Trophoblast cell (in vitro differentiated cells and primary cell): ENCODE data around the gene CLCN4.

Source experiments
- DNase-seq, 2 donors: peaks; one replicate each; pipeline ENCODE4 v3.0.0-alpha.2; 2016
- H2AFZ ChIP-seq: 2 replicates; pipeline ENCODE4 v1.6.1; 2013; ENCODE audit warnings: low read length, moderate library complexity, mild to moderate bottlenecking; ENCODE audit not compliant: insufficient read depth, poor library complexity
- H2AK5ac ChIP-seq: 2 replicates; pipeline ENCODE4 v1.6.1; 2013; ENCODE audit warnings: mild to moderate bottlenecking, low read length
- H2BK120ac ChIP-seq: 2 replicates; pipeline ENCODE4 v1.6.1; 2013; ENCODE audit warnings: low read length, mild to moderate bottlenecking, moderate library complexity; ENCODE audit not compliant: insufficient read depth, poor library complexity
- H2BK12ac ChIP-seq: 2 replicates; pipeline ENCODE4 v1.6.1; 2013; ENCODE audit warnings: mild to moderate bottlenecking, low read length, moderate library complexity
- H2BK5ac ChIP-seq: 2 replicates; pipeline ENCODE4 v1.6.1; 2013; ENCODE audit warnings: low read length, low read depth, moderate library complexity, mild to moderate bottlenecking; ENCODE audit not compliant: poor library complexity
- H3K14ac ChIP-seq: 2 replicates; pipeline ENCODE4 v1.6.1; 2013; ENCODE audit warnings: mild to moderate bottlenecking, low read length
- H3K18ac ChIP-seq: 2 replicates; pipeline ENCODE4 v1.6.1; 2013; ENCODE audit warnings: mild to moderate bottlenecking, low read length
- H3K23ac ChIP-seq: 2 replicates; pipeline ENCODE4 v1.6.1; 2013; ENCODE audit warnings: low read length
- H3K27ac ChIP-seq: 2 replicates; pipeline ENCODE4 v1.5.1; 2013; ENCODE audit warnings: low read depth, mild to moderate bottlenecking, inconsistent platforms, low read length, moderate library complexity
- H3K27me3 ChIP-seq: 2 replicates; pipeline ENCODE4 v1.6.1; 2013; ENCODE audit warnings: inconsistent platforms, mild to moderate bottlenecking, low read length, moderate library complexity; ENCODE audit not compliant: insufficient read depth
- H3K36me3 ChIP-seq, 2 experiments: 1 replicate in 1 of 2; 2 replicates in 1 of 2; pipeline ENCODE4 v1.6.1; 2013; ENCODE audit warnings: low read length in 2 of 2, mild to moderate bottlenecking in 2 of 2, moderate library complexity in 1 of 2; ENCODE audit not compliant: insufficient read depth in 2 of 2, control insufficient read depth in 1 of 2
- H3K4ac ChIP-seq: 2 replicates; pipeline ENCODE4 v1.6.1; 2013; ENCODE audit warnings: low read depth, mild to moderate bottlenecking, low read length, moderate library complexity
- H3K4me1 ChIP-seq, 2 experiments: 1 replicate in 1 of 2; 2 replicates in 1 of 2; pipeline ENCODE4 v1.6.1; 2013; ENCODE audit warnings: low read length in 2 of 2, mild to moderate bottlenecking in 2 of 2, moderate library complexity in 1 of 2; ENCODE audit not compliant: insufficient read depth in 2 of 2, control insufficient read depth in 1 of 2
- H3K4me2 ChIP-seq: 2 replicates; pipeline ENCODE4 v1.6.1; 2013; ENCODE audit warnings: inconsistent platforms, mild to moderate bottlenecking, low read length, moderate library complexity
- H3K4me3 ChIP-seq: 2 replicates; pipeline ENCODE4 v1.5.1; 2013; ENCODE audit warnings: mild to moderate bottlenecking, low read depth, low read length, inconsistent platforms
- H3K79me1 ChIP-seq: one replicate; pipeline ENCODE4 v1.6.1; 2013; ENCODE audit warnings: low read length
- H3K79me2 ChIP-seq: 2 replicates; pipeline ENCODE4 v1.6.1; 2013; ENCODE audit warnings: low read length, mild to moderate bottlenecking; ENCODE audit not compliant: control insufficient read depth, insufficient read depth, poor library complexity
- H3K9ac ChIP-seq: 2 replicates; pipeline ENCODE4 v1.6.1; 2013; ENCODE audit warnings: mild to moderate bottlenecking, low read length
- H3K9me3 ChIP-seq: 2 replicates; pipeline ENCODE4 v1.6.1; 2013; ENCODE audit warnings: low read depth, mild to moderate bottlenecking, control low read depth, inconsistent platforms, low read length; ENCODE audit not compliant: insufficient read depth
- H4K12ac ChIP-seq: 2 replicates; pipeline ENCODE4 v1.6.1; 2013; ENCODE audit warnings: low read depth, mild to moderate bottlenecking, low read length, moderate library complexity
- H4K8ac ChIP-seq: 2 replicates; pipeline ENCODE4 v1.6.1; 2013; ENCODE audit warnings: low read depth, mild to moderate bottlenecking, low read length, moderate library complexity
- H4K91ac ChIP-seq: one replicate; pipeline ENCODE4 v1.6.1; 2013; ENCODE audit warnings: low read depth, mild to moderate bottlenecking, low read length, moderate library complexity
- whole genome bisulfite sequencing: extraction: QIAGEN DNeasy Blood & Tissue Kit; methylation state at CpG from one replicate; pipeline ENCODE4 v1.1.7; 2013; ENCODE audit warnings: missing lambda C conversion rate; ENCODE audit not compliant: insufficient read length, insufficient coverage; ENCODE audit errors: extremely low coverage; 5-methylcytosine and 5-hydroxymethylcytosine counted together

Gene CLCN4

DNA sequence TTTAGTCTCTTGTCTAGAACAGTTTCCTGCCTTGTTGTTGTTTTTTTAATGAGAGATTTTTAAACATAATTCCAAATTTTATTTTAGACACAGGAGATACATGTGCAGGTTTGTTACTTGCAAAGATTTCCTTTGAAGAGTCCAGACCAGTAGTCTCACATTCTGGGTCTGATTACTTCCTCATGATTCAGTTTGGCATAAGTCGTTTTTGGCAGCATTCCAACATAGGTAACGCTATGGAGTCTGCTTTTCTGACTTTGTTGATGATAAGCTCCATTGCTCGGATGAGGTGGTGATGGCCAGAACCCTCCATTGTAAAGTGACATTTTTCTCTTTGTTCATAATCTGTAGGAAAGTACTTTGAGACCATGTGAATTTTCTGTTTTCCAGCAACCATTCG, 74.7 kb downstream of the CLCN4 start:
- Histone ChIP-seq H2BK5ac (no peak overlapping the region), H3K36me3 (no peaks in the 10 kb centered on the region), H2AK5ac (no peak overlapping the region), H3K79me1 (no peaks in the 10 kb centered on the region), H3K4me3 (no peak overlapping the region), H3K4me2 (no peak overlapping the region), H2AFZ (no peak overlapping the region), H3K27ac (no peak overlapping the region), H3K9ac (no peak overlapping the region), H2BK120ac (no peak overlapping the region), H3K79me2 (no peaks in the 10 kb centered on the region), H2BK12ac (no peak overlapping the region), H3K4me1 (no peaks in the 10 kb centered on the region), H3K23ac (no peak overlapping the region), H4K91ac (no peak overlapping the region), H3K18ac (no peak overlapping the region), H3K14ac (no peak overlapping the region), H3K27me3 (no peaks in the 10 kb centered on the region), H4K8ac (no peak overlapping the region), H4K12ac (no peak overlapping the region), H3K4ac (no peak overlapping the region), H3K9me3 (no peaks in the 10 kb centered on the region)
- WGBS: no CpG with 5 or more reads among the region's 4 CpGs
- no peak for DNase-seq

DNA sequence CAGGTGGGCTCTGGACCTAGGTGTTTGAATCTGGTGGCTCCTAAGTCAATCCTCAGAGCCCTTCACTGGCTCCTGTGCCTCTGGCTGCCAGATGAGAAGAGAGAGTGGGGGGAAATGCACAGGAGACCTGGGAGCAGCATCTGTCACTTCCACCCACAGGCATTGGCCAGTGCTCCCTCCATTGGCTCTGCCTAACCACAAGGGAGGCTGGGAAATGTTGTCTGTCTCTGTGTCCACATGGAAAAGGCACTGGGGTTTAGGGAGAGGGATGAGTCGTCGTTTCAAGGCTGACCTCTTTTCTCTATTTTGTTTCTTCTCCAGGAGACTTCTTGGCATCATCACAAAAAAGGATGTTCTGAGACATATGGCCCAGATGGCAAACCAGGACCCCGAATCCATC, 76.4 kb downstream of the CLCN4 start:
- no peak for DNase-seq
- Histone ChIP-seq H3K4ac (no peak overlapping the region), H3K14ac (no peak overlapping the region), H3K4me1 (no peaks in the 10 kb centered on the region), H3K27ac (no peak overlapping the region), H3K36me3 (no peaks in the 10 kb centered on the region), H3K18ac (no peak overlapping the region), H2AK5ac (no peak overlapping the region), H3K9me3 (no peaks in the 10 kb centered on the region), H3K27me3 (no peaks in the 10 kb centered on the region), H3K23ac (no peak overlapping the region), H4K8ac (no peak overlapping the region), H2BK12ac (no peak overlapping the region), H2BK5ac (no peak overlapping the region), H3K9ac (no peak overlapping the region), H3K79me1 (no peaks in the 10 kb centered on the region), H2BK120ac (no peak overlapping the region), H2AFZ (no peak overlapping the region), H4K12ac (no peak overlapping the region), H3K79me2 (no peaks in the 10 kb centered on the region), H3K4me3 (no peak overlapping the region), H4K91ac (no peak overlapping the region), H3K4me2 (no peak overlapping the region)
- no CpG with 5 or more reads among the region's 3 CpGs for WGBS

DNA sequence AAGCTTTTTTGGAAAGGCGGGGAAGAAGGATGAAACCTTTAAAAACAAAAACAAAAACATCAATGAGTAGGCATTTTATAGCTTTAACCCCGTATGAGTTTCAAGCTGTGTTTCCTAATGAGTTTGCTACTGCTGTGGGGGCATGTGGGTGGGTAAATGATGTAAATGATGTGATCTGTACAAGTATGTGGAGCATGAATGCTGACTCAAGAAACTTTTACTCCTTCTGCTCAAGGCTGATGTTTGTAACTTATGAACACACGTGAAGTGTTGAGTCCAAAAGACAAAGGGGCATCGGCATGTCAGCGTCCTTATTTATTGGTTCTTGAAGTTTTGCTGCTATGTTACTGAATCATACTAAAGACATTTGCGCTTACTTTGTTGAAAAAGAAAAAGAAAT, 76.9 kb downstream of the CLCN4 start:
- H3K14ac ChIP-seq: no peak overlapping the region
- no peak overlapping the region for H4K91ac ChIP-seq
- no peak overlapping the region for H4K12ac ChIP-seq
- H3K27me3 ChIP-seq: no peaks in the 10 kb centered on the region
- H3K27ac ChIP-seq: no peak overlapping the region
- no peaks in the 10 kb centered on the region for H3K4me1 ChIP-seq
- no peak overlapping the region for H3K18ac ChIP-seq
- no peak overlapping the region for H2BK5ac ChIP-seq
- H3K23ac ChIP-seq: no peak overlapping the region
- no peaks in the 10 kb centered on the region for H3K79me2 ChIP-seq
- no peaks in the 10 kb centered on the region for H3K9me3 ChIP-seq
- no peak overlapping the region for H2BK12ac ChIP-seq
- H4K8ac ChIP-seq: no peak overlapping the region
- no peak overlapping the region for H2AFZ ChIP-seq
- DNase-seq: no peak
- no peak overlapping the region for H3K4me3 ChIP-seq
- no peaks in the 10 kb centered on the region for H3K79me1 ChIP-seq
- H2BK120ac ChIP-seq: no peak overlapping the region
- H3K4ac ChIP-seq: no peak overlapping the region
- WGBS: no CpG with 5 or more reads among the region's 6 CpGs
- H3K4me2 ChIP-seq: no peak overlapping the region
- no peak overlapping the region for H2AK5ac ChIP-seq
- H3K36me3 ChIP-seq: no peaks in the 10 kb centered on the region
- H3K9ac ChIP-seq: no peak overlapping the region

DNA sequence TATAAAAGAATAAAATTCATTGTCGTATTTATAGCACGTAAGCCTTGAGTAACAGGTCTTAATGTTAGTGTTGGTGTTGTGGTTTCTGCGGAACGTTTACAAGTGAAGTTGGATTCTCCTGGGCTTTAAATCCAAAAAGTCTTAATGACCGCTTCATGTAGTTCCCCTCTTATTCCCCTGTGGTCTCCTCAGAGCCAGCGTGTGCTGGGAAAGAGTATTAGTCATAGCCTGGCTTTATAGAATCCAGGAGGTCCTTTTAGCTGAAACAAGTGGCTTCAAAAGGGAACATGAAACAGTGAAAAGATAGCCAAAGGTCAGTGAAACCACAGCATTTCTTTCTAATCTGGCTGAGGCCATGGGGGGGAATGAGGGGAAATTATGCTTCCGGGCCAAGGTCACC, 79.1 kb downstream of the CLCN4 start:
- H4K12ac ChIP-seq: no peak overlapping the region
- no peak overlapping the region for H2BK120ac ChIP-seq

More for the DNA sequence above, 79.1 kb downstream of the CLCN4 start:
- Histone ChIP-seq H3K27ac (no peak overlapping the region), H3K36me3 (no peaks in the 10 kb centered on the region), H2BK12ac (no peak overlapping the region), H4K91ac (no peak overlapping the region), H3K27me3 (no peaks in the 10 kb centered on the region), H3K4me1 (no peaks in the 10 kb centered on the region), H3K79me2 (no peaks in the 10 kb centered on the region), H3K4me2 (no peak overlapping the region), H4K8ac (no peak overlapping the region), H3K18ac (no peak overlapping the region), H3K4me3 (no peak overlapping the region), H3K9ac (no peak overlapping the region), H3K23ac (no peak overlapping the region), H2AK5ac (no peak overlapping the region), H2AFZ (no peak overlapping the region), H3K79me1 (no peaks in the 10 kb centered on the region), H2BK5ac (no peak overlapping the region), H3K9me3 (no peaks in the 10 kb centered on the region), H3K4ac (no peak overlapping the region), H3K14ac (no peak overlapping the region)
- DNase-seq: no peak
- WGBS: no CpG with 5 or more reads among the region's 7 CpGs
